ENCODE data around the gene OR52H1. TPM values are rescaled to one million over a fixed set of nuclear protein-coding genes. Genes with fewer than 3 reads are reported as not detected.

The OR52H1 gene
- total and polyA plus RNA-seq, 2 donors (not counting 3 experiments of a cell fraction or from before 2014, with no cell fraction given): 0.33 TPM; not detected in 1

- Histone ChIP-seq H3K9me3 (replicated peaks; ENCODE audit: control insufficient read depth, insufficient read depth, low read length) (no peaks in the 10 kb centered on the region), H3K36me3 (ENCODE audit: control insufficient read depth in 2 of 2, extremely low read depth in 1 of 2, insufficient read depth in 2 of 2, low read length in 2 of 2) (no peaks in the 10 kb centered on the region), H4K20me1 (replicated peaks; ENCODE audit: control insufficient read depth, extremely low read depth, insufficient read depth, low read length) (no peaks in the 10 kb centered on the region), H3K27me3 (ENCODE audit: control insufficient read depth in 2 of 2, insufficient read depth in 2 of 2, low read length in 2 of 2) (peaks cover 0 to 3% of the 10 kb centered on the region in 2 experiments), H2AFZ (ENCODE audit: low read depth, low read length) (no peak overlapping the region), H3K9me1 (replicated peaks; ENCODE audit: control insufficient read depth, extremely low read depth, insufficient read depth, low read length) (no peaks in the 10 kb centered on the region), H3K79me2 (ENCODE audit: control insufficient read depth, insufficient read depth, low read length) (no peaks in the 10 kb centered on the region), H3K4me2 (ENCODE audit: insufficient read depth, low read length) (no peak overlapping the region), H3K4me1 (ENCODE audit: control insufficient read depth, extremely low read depth, insufficient read depth, low read length) (no peaks in the 10 kb centered on the region), H3K4me3 (replicated peaks in 1 of 3; ENCODE audit: insufficient read depth in 1 of 3, low read depth in 1 of 3, low read length in 3 of 3) (no peak overlapping the region), H3K9ac (replicated peaks; ENCODE audit: extremely low read depth, insufficient read depth, low read length) (no peak overlapping the region), H3K27ac (ENCODE audit: insufficient read depth, low read depth, low read length) (no peak overlapping the region)
- dilution Hi-C loops (cut with MboI; ENCODE audit: extremely low pct_ligation_motif_present, low sequenced_read_pairs): no loop called here
- POLR2A ChIA-PET: no interaction called here
- CTCF ChIA-PET: interaction anchor here (1.5 kb wide), 1 partner anchor 386 kb away, joined by 3 read pairs; no protein-coding TSS in a partner anchor
- FAIRE-seq: no peak
- TF ChIP-seq FOS (IDR thresholded peaks at IDR 0.05; ENCODE audit: borderline replicate concordance, insufficient read depth, low read length): no peak
- TF ChIP-seq POLR2A (IDR thresholded peaks at IDR 0.05; ENCODE audit: low read depth, low read length): no peak
- TF ChIP-seq EZH2 (IDR thresholded peaks at IDR 0.05; ENCODE audit: borderline replicate concordance, low read depth, low read length, severe bottlenecking): no peak
- TF ChIP-seq POLR2AphosphoS5 (IDR thresholded peaks at IDR 0.05; ENCODE audit: insufficient read depth, low read depth, low read length): no peak
- no peak for TF ChIP-seq JUN (IDR thresholded peaks at IDR 0.05; ENCODE audit: borderline replicate concordance, insufficient read depth, insufficient read length, low read depth)
- no peak for TF ChIP-seq GATA2 (IDR thresholded peaks at IDR 0.05; ENCODE audit: insufficient read depth, insufficient read length, low read depth, low read length)
- no peak for TF ChIP-seq MYC (IDR thresholded peaks at IDR 0.05; ENCODE audit: low read depth, low read length)
- no peak for TF ChIP-seq MAX (IDR thresholded peaks at IDR 0.05; ENCODE audit: insufficient read depth, insufficient read length)
- TF ChIP-seq CTCF (IDR thresholded peaks at IDR 0.05; ENCODE audit: extremely low read depth in 1 of 2, insufficient read depth in 1 of 2, low read depth in 1 of 2, low read length in 2 of 2): no peak
- BruUV-seq (replicated peaks): no TSS peak
- no peak for DNase-seq (ENCODE audit: low read depth, low spot score)
- intact Hi-C loops (cut with micrococcal nuclease): no loop called here
Measured at GRCh38 chr11:5505363-5506048, 42.8 kb downstream of the OR52H1 start.
